Measurements from ENCODE around the gene UBAP1.

- TF ChIP-seq SETDB1 (IDR thresholded peaks at IDR 0.05; ENCODE audit: insufficient read length, low read length) = no peak
- no peak for TF ChIP-seq CTCF (tag by site-specific recombination; IDR thresholded peaks at IDR 0.05)
Observed at GRCh38 chr9:34254141-34254913, 75.5 kb downstream of the UBAP1 start.

Data from HEK293 (cell line).